Activated naive CD4-positive, alpha-beta T cell (primary cell): ENCODE results near the gene NEK1.

Source experiments
- DNase-seq, 4 experiments: peaks; one replicate each; lab custom pipeline; 2025; lab: John Stamatoyannopoulos, UW

NEK1 gene

DNA sequence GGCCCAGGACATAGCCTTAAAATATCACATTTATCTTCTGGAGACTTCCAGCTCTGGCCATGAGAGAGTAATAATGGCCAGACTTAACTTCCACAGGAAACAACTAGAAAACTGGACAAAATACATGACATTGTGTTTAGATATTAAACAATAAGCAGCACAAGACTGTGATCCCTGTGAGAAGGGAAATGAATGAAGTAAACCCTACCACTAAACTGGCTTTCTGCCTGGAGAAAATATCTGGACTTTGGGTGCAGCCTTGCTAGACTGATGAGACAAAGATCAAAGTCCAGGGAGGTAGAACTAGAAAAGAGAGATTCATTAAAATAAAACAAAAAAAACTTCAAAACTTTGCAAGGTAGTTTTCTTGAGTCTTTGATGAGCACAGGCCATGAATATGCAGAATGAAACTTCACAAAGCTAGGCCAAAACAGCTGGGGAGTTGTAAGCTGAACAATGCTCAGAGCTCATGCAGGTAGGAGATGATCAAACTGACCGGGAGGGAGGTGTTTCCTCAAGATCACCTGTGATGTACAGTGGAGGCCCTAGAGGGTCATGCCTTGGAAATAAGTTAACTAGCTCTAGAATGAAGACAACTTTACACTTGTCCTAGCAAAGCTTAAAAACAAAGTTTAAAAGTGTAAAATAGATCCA is 194.6 kb downstream of the NEK1 start:
- no peak for DNase-seq

DNA sequence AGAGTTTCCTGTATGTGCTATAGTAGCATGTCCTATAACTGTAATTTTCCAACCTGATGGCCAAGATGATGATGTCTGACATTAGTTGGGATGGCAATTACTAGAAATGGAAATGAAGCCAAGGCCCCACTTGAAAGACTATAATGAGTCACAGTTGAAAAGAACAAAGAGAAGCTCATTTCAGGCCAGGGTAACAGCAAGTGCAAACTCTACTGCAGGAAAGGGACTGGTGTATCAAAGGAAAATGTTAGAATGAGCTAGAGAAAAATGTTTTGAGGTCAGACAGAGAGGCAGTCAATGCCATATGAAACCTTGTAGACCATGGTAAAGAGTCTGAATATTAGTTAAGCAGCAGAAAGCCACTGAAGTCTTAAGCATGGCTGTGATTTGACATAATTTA is 195.4 kb downstream of the NEK1 start:
- no peak for DNase-seq

DNA sequence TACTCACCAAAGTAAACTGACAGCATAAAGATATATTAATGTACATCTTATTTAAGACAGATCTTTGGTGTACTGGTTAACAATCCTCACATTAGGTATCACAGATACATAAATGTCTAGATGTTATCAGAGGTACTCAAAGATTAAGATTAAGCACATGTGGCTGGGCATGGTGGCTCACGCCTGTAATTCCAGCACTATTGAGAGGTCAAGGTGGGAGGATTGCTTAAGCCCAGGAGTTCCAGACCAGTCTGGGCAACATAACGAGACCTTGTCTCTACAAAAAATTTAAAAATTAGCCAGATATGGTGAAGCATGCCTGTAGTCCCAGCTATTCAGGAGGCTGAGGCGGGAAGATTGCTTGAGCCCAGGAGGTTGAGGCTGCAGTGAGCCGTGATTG is 195.9 kb downstream of the NEK1 start:
- no peak for DNase-seq

DNA sequence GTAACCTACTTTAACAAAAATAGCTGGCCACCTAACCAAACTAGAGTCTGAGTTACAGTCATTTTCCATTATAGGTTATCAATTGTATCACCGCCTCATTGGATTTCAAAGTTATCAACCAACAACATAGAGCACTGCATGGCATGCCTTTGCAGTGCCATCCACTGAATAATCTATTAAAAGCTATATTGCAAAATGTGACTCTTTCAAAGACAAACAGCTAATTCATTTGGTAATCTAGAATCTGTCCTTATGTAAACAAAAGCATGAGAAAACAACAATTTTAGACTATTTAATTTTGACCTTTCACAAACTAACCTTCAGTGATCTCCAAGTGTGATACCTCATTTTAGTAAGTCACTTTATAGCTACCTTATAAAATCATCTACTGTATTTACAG is 197.5 kb downstream of the NEK1 start:
- no peak for DNase-seq

DNA sequence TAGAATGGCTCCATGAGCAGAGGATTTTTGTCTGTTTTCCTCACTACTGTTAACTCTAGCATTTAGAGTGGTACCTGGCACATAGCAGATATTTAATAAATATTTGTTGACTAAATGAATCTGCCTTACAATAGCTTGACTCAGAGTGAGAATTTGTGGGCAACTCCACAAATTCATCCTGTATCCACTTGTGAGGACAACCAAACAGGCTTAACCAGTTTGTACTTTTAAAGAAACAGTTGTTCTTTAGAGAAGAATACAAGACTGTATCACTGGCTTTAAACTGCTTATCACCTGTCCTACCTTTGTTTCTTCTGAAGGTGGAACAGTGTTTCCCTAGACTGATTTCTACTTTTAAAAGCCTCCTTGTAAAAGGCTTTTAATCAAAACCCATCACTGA is 200.3 kb downstream of the NEK1 start:
- DNase-seq: no peak

DNA sequence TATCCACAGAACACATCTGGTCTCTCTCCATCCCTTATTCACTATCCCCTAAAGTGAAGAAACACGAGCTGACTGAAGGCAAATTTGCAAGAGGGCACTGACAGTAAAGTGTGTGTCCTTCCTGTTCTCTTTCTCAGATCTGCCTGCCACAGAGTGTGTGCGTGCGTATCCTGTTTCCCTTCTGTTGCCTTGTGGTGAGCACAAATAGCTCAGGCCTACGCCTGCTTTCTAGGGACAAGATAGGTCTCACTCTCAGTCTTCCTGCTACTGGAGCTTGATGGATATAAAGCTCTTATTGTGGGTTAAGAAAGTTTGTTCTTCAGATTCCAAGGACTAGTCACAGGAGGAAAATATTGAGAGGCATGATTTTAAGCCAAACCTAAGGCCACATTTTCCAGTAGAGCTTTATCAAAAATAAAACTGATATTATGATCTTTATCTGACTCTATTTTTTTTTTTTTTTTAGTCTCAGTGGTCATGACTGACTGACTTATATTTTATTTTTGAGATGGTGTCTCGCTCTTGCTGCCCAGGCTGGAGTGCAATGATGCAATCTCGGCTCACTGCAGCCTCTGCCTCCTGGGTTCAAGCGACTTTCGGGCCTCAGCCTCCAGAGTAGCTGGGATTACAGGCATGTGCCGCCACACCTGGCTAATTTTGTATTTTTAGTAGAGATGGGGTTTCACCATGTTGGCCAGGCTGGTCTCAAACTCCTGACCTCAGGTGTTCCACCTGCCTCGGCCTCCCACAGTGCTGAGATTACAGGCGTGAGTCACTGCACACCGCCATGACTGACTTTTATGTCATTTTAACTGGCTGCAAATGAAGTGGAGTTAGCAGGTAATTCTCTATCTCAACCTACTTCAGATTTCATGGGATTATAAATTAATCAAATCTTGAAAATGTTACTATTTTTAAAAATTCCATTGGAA is 201.3 kb downstream of the NEK1 start:
- peak in 2 of 4 experiments; percentile 7 to 28 for DNase-seq

DNA sequence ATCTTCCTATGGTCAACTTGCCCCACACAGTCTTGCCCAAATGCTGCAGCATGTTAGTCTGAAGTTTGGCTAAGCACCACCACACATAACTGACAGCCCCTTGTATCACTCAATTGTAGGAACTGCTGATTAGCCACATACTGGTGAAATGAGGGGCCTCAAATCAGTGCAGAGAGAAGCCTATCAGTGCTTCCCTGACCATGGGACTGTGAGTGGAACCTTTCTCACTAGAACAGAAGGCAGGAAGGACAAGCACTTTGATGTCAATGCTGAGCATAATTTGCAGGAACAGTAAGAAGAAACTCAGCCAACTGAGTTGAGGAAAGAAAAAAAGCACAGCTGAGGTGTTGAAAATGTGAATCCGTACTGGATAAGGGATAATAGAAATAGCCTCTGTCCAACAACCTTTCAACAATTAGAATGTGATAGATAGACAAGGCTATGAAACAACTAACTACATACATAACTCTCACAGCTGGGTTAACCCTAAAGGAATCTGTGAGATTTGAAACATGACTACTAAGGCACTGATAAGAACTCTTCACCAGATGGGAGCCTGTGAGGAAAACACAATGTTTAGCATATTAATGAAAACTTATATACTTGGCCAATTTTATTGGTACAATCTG is 205.1 kb downstream of the NEK1 start:
- DNase-seq: no peak

DNA sequence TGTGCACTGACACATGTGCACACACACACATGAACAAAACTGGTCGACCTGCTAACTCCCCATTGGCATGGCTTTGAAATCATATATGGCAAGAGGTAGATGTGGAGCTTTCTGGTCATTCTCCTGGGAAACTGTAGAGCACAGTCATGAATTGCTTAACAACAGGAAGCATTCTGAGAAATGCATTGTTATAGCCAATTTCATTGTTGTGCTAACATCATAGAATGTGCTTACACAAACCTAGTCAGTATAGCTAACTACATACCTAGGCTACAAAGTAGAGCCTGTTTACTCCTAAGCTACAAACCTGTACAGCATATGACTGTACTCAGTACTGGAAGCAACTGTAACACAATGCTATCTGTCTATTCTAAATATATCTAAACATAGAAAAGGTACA is 207.4 kb downstream of the NEK1 start:
- no peak for DNase-seq

DNA sequence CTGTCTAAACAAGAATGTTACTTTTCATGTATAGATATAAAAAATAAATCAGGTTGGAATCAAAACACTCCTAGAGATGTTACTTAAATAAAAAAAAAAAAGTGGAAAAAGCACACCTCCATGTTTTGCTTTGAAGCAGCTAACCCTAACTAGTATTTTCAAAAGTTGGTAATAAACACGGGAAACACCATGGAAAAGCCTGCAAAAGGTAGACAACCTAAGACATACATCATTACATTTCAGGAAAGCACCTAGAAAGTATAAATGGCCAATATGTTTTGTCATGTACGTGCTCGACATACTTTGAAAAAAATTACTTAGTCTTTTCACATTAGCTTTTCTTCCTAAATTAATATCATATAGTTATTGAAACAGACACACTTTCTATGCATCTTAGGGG is 211.6 kb downstream of the NEK1 start:
- DNase-seq: no peak

DNA sequence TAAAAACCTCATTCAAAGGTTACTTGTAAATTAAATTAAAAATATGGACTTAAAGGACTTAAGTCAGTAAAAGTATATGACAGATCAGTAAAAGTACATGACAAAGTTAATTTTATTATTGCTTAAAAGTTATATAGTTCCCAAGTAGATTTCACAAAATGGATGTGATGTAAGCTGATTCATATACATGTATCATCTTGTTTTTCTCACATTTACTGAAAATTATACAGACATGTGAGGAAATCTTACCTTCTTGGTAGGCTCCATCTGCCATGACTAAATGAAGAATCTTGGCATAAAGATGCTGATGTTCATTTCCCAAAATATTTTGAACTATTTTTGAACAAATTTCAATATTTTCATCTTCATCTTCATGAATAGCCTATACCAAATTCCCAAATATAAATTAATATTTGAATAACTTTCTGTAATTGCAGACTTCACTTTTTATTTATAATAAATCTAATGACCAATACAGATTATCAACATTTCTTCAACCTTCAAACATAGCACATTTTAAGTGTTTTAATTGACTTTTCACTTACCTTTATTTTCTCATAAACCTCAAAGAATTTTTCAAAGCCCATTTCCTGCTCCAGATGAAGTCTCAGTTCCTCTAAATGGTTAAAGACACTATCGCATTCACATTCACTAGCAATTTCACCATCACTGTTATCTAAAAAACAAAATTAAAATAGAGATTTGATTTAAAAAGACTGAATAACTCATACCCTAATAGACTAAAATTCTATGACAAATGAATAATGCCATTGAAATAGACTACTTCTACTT is 212.2 kb downstream of the NEK1 start:
- no peak for DNase-seq

DNA sequence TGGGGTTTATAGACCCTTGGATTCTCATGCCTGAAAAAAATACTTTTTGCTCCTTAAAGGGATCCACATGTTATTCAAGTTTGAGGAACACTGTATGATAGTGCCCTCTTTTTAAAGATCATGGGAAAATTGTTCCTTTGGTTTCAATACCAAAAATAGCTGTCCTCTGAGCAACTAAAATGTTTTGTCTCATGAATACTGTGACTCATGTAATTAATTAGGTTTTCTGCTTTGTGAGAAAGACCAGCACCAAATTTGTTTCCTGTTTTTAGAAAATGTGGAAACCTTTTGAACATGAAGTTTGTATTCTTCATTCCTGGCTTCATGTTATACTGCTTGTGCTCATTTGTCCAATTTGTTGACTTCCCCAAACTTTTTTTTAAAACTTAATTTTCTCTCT is 214.1 kb downstream of the NEK1 start:
- no peak for DNase-seq

DNA sequence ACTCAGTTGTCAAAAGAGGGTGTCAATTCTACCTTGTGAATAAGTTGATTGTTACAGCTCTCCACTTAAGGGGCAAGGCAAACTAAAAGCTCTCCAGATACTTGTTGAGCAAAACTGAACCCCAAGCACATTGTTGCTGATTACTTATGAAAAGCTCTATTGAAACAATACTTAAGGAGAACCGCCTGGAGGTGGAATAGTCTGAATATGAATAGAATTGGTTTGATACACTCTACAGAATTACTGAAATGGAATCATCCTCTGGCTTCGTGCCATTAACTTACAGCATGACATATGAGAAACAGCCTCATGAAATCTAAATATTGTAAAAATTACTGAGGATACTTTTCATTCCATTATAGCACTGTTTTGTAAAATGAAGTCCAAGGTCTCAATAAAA is 214.6 kb downstream of the NEK1 start:
- DNase-seq: no peak

DNA sequence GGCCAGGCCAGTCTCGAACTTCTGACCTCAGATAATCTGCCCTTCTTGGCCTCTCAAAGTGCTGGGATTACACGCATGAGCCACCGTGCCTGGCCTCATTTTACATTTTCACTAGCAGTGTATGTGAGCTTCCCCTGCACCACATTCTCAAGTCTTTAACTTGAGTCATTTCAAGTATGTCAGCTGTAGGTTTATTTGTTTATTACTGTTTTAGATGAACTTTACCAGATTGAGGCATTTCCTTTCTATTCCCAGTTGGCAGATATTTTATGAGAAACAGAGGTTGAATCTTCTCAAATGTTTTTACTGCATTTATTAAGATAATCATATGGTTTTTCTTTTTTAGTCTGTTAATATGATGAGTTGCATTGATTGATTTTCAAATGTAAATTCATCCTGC is 227.0 kb downstream of the NEK1 start:
- no peak for DNase-seq

DNA sequence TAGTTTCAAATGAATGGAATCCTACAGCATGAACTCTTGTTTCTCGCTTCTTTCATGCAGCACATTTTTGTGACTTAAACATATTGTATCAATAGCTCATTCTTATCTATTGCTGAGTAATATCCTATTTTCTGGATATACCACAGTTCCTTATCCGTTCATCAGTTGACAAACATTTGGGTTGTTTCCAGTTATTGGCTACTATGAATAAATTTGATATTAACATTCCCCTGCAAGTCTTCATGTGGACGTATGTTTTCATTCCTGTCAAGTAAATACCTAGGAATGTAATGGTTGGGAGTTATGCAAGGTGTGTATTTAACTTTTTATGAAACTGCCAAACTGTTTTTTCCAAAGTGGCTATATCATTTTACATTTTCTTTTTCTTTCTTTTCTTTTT is 227.6 kb downstream of the NEK1 start:
- no peak for DNase-seq

DNA sequence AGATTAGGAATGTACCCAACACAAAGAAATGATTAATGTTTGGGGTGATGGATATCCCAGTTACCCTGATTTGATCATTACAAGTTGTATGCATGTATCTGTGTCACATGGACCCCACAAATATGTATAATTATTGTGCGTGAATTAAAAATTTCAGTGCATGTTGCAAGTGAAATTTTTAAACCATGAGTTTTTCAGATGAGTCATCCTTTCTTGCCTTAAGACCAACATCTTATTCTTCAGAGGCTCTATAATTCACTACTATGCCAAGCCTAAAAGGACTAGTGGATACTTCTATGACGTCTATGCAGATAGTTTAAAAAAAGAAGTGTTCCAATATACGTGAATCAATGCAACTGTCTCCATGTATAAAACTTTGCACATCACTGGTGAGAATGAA is 228.7 kb downstream of the NEK1 start:
- DNase-seq: no peak

DNA sequence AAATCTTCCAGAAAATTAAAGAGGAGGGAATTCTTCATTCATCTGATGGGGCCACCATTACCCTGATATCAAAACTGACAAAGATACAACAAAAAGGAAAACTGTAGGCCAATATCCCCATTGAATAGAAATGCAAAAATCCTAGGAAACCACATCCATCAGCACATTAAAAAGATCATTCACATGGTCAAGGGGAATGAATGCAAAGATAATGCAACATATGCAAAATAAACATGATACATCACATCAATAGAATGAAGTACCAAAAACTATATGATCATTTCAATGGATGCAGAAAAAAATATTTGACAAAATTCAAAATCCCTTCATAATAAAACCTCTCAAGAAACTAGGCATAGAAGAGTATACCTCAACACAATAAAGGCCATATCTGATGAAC is 232.7 kb downstream of the NEK1 start:
- DNase-seq: no peak

DNA sequence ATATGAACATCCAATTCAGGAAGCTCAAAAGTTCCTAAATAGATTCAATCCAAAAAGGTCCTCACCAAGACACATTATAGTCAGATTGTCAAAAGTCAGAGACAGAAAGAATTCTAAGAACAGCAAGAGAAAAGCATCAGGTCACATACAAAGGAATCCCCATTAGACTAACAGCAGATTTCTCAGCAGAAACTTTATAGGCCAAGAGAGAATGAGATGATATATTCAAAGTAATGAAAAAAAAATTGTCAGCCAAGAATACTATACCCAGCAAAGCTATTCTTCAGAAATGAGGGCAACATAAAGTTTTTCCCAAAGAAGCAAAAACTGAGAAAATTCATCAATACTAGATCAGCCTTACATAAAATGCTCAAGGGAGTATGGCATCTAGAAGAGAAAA is 235.0 kb downstream of the NEK1 start:
- no peak for DNase-seq

DNA sequence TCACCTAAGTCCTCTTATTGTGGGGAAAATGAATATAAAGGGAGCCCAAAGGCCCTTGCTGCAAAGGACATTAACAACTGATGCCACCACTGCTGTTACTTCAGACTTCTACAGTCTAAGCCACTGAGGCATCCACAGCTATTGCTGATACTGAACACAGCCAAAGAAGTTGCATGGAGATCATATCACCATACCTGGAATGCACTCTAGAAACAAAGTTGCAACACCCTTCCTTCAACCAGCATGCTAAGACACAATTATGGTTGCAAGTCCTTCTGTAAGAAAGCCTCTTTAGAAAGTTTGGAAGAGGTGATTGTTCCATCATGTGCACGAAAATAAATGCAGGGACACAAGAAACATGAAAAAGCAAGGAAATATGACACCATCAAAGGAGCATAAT is 236.0 kb downstream of the NEK1 start:
- DNase-seq: no peak

DNA sequence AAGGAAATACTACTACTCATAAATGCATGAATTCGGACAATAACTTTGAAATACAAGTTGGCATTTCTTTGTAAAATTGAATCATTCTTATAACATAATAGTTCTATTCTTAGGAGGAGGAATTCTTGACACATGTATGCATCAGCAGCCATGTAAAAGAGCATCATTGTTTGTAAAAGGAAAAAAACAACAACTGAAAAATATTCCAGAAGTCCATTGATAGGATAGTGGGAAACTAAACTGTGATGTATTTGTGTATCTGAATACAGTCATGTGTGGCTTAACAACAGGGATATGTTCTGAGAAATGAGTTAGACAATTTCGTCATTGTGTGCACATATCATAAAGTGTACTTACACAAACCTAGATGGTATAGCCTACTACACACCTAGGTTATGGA is 239.6 kb downstream of the NEK1 start:
- no peak for DNase-seq

DNA sequence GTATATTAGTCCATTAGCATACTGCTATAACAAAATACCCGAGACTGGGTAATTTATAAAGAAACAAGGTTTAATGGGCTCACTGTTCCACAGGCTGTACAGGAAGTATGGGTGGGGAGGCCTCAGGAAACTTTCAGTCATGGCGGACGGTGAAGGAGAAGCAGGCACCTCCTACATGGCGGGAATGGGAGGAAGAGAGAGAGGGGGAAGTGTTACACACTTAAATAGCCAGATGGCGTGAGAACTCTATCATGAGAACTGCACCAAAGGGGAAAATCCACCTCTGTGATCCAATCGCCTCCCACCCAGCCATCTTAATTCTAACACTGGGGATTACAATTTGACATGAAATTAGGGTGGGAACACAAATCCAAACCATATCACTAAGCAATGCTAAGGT is 242.7 kb downstream of the NEK1 start:
- no peak for DNase-seq

DNA sequence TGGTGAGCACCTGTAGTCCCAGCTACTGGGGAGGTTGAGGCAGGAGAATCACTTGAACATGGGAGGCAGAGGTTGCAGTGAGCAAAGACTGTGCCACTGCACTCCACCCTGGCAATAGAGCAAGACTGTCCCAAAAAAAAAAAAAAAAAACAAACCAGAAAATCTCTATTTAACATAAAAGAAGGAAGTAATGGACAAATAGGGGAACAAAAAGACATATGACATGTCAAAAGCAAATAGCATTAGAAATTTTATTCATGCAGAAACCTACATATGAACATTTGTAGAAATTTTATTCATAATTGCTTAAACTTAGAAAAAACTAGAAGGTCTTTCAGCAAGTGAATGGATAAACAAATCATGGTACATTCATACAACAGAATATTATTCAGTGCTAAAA is 244.6 kb downstream of the NEK1 start:
- DNase-seq: no peak

DNA sequence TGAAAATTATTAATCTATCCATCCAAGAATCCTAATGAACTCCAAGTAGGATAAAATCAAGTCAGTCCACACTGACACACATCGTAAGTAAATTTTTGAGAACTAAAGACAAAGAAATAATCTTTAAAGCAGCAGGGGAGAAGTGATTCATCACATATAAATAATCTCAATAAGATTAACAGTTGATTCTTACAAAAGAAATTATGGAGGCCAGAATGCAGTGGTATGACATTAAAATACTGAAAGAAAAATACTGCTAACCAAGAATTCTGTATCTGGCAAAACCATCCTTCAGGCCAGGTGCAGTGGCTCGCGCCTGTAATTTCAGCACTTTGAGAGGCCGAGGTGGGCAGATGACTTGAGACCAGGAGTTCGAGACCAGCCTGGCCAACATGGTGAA is 245.6 kb downstream of the NEK1 start:
- DNase-seq: no peak
